Measurements from ENCODE around the gene PRKCZ.

- TF ChIP-seq CTCF (IDR thresholded peaks at IDR 0.05) = no peak
- TF ChIP-seq POLR2A (IDR thresholded peaks at IDR 0.05; ENCODE audit: low read depth) = no peak
- no peak for TF ChIP-seq POLR2AphosphoS5 (IDR thresholded peaks at IDR 0.05)
Observed at GRCh38 chr1:2151911-2152310, 101.7 kb downstream of the PRKCZ start.

Data from esophagus muscularis mucosa (tissue), 3 donors.